Hepatocyte (in vitro differentiated cells): ENCODE results near the gene USP30. TPM values are rescaled to one million over a fixed set of nuclear protein-coding genes. Genes with fewer than 3 reads are reported as not detected.

Experiments used
- DNase-seq: peaks from one replicate; pipeline ENCODE4 v3.0.0-alpha.2; 2016; ENCODE audit warnings: low spot score
- H2AFZ ChIP-seq: fragments of 200-600 bp; sonication (generic); 2 replicates; pipeline ENCODE4 v1.6.0; 2016; ENCODE audit warnings: antibody characterized with exemption, mild to moderate bottlenecking
- H3K27ac ChIP-seq: fragments of 200-600 bp; sonication (generic); 2 replicates; pipeline ENCODE4 v1.5.1; 2016; ENCODE audit warnings: mild to moderate bottlenecking
- H3K27me3 ChIP-seq: fragments of 200-600 bp; sonication (generic); 2 replicates; pipeline ENCODE4 v1.6.1; 2016
- H3K36me3 ChIP-seq: fragments of 200-600 bp; sonication (generic); replicated peaks from 2 replicates; pipeline ENCODE4 v1.5.1; 2016; ENCODE audit warnings: low read depth; ENCODE audit not compliant: insufficient read depth
- H3K4me1 ChIP-seq: fragments of 200-600 bp; sonication (generic); 2 replicates; pipeline ENCODE4 v1.5.1; 2016; ENCODE audit warnings: mild to moderate bottlenecking, moderate library complexity; ENCODE audit not compliant: insufficient read depth
- H3K4me2 ChIP-seq: fragments of 200-600 bp; sonication (generic); 2 replicates; pipeline ENCODE4 v1.6.0; 2016
- H3K4me3 ChIP-seq: fragments of 200-600 bp; sonication (generic); 2 replicates; pipeline ENCODE4 v1.5.1; 2016; ENCODE audit warnings: mild to moderate bottlenecking
- H3K79me2 ChIP-seq: fragments of 200-600 bp; sonication (generic); 2 replicates; pipeline ENCODE4 v1.6.0; 2017; ENCODE audit warnings: mild to moderate bottlenecking
- H3K9me2 ChIP-seq: fragments of 200-600 bp; sonication (generic); replicated peaks from 2 replicates; pipeline ENCODE4 v1.6.0; 2017; ENCODE audit warnings: mild to moderate bottlenecking; ENCODE audit not compliant: insufficient read depth
- H3K9me3 ChIP-seq: fragments of 200-600 bp; sonication (generic); 2 replicates; pipeline ENCODE4 v1.5.1; 2016; ENCODE audit warnings: low read depth, mild to moderate bottlenecking
- H4K20me1 ChIP-seq: fragments of 200-600 bp; sonication (generic); 2 replicates; pipeline ENCODE4 v1.6.0; 2016; ENCODE audit warnings: mild to moderate bottlenecking; ENCODE audit not compliant: insufficient read depth, poor library complexity, severe bottlenecking
- CTCF ChIP-seq: fragments of 200-600 bp; sonication (generic); IDR thresholded peaks from 2 replicates; pipeline ENCODE4 v1.5.1; 2016; ENCODE audit warnings: antibody characterized with exemption, mild to moderate bottlenecking; ENCODE audit not compliant: poor library complexity
- EZH2 ChIP-seq: fragments of 200-600 bp; sonication (generic); IDR thresholded peaks from 2 replicates; pipeline ENCODE4 v1.6.1; 2016; ENCODE audit warnings: antibody characterized with exemption, mild to moderate bottlenecking, borderline replicate concordance
- EZH2phosphoT487 ChIP-seq: fragments of 200-600 bp; sonication (generic); IDR thresholded peaks from one replicate; pipeline ENCODE4 v1.6.1; 2018; ENCODE audit warnings: antibody characterized with exemption, mild to moderate bottlenecking, low read depth, moderate library complexity; ENCODE audit not compliant: unreplicated experiment, severe bottlenecking
- WGBS: methylation state at CpG from one replicate; pipeline ENCODE4 v1.1.6; 2016; ENCODE audit warnings: low lambda C conversion rate; ENCODE audit errors: missing lambda C conversion rate; 5-methylcytosine and 5-hydroxymethylcytosine counted together
- polyA plus RNA-seq: library from polyadenylated mRNA; unstranded; fragments of >200 nt; fragmentation: Nextera tagmentation; extraction: Ambion mirVana; gene quantifications from 2 replicates; pipeline ENCODE4 v1.2.1, GENCODE V29; 2016
- total RNA-seq: library from RNA; depleted of rRNA; stranded (reverse); fragments of >200 nt; gene quantifications from 2 replicates; pipeline ENCODE4 v1.2.3, GENCODE V29; 2014

Gene USP30
- total and polyA plus RNA-seq, 2 experiments from 2014 or later = 12.5 to 13.8 TPM

GRCh38 chr12:109058773-109059172 lies 6.4 kb downstream of the USP30 start:
- H2AFZ ChIP-seq = no peak overlapping the region
- H3K4me3 ChIP-seq = no peak overlapping the region
- no peak for DNase-seq
- H3K4me1 ChIP-seq = peaks cover 8% of the 10 kb centered on the region
- H3K27ac ChIP-seq = no peak overlapping the region
- H3K4me2 ChIP-seq = no peak overlapping the region
- H3K9me3 ChIP-seq = no peaks in the 10 kb centered on the region
- peaks cover 20% of the 10 kb centered on the region for H3K79me2 ChIP-seq
- no peaks in the 10 kb centered on the region for H3K9me2 ChIP-seq
- H3K36me3 ChIP-seq = no peaks in the 10 kb centered on the region
- H3K27me3 ChIP-seq = no peaks in the 10 kb centered on the region
- WGBS = 96% methylated on average over 6 of the region's 6 CpGs
- TF ChIP-seq CTCF (no peak), EZH2phosphoT487 (no peak), EZH2 (no peak)
- H4K20me1 ChIP-seq = no peaks in the 10 kb centered on the region

GRCh38 chr12:109064143-109064542 lies 11.8 kb downstream of the USP30 start:
- no peaks in the 10 kb centered on the region for H3K79me2 ChIP-seq
- H2AFZ ChIP-seq = no peak overlapping the region
- H3K27ac ChIP-seq = no peak overlapping the region
- H4K20me1 ChIP-seq = no peaks in the 10 kb centered on the region
- H3K36me3 ChIP-seq = no peaks in the 10 kb centered on the region
- TF ChIP-seq EZH2 = no peak
- no peak for TF ChIP-seq EZH2phosphoT487
- no peak for TF ChIP-seq CTCF
- H3K27me3 ChIP-seq = no peaks in the 10 kb centered on the region
- peaks cover 10% of the 10 kb centered on the region for H3K4me1 ChIP-seq
- H3K4me3 ChIP-seq = no peak overlapping the region
- no peak overlapping the region for H3K4me2 ChIP-seq
- WGBS = 90% methylated on average over 3 of the region's 3 CpGs
- no peaks in the 10 kb centered on the region for H3K9me3 ChIP-seq
- no peaks in the 10 kb centered on the region for H3K9me2 ChIP-seq
- DNase-seq = no peak

GRCh38 chr12:109065154-109065852 lies 12.9 kb downstream of the USP30 start:
- peaks cover 12% of the 10 kb centered on the region for H3K4me1 ChIP-seq
- H3K27ac ChIP-seq = peak overlapping the region; percentile 78
- no peaks in the 10 kb centered on the region for H3K9me2 ChIP-seq
- 70% methylated on average over 5 of the region's 5 CpGs for WGBS
- H3K36me3 ChIP-seq = no peaks in the 10 kb centered on the region
- peak overlapping the region; percentile 31 for H3K4me2 ChIP-seq
- peak overlapping the region; percentile 13 for H2AFZ ChIP-seq
- H3K79me2 ChIP-seq = no peaks in the 10 kb centered on the region
- peak; percentile 43 for DNase-seq
- no peaks in the 10 kb centered on the region for H3K9me3 ChIP-seq
- TF ChIP-seq CTCF (no peak), EZH2phosphoT487 (no peak), EZH2 (no peak)
- H4K20me1 ChIP-seq = no peaks in the 10 kb centered on the region
- no peak overlapping the region for H3K4me3 ChIP-seq
- H3K27me3 ChIP-seq = no peaks in the 10 kb centered on the region
